HCT116 (cell line): ENCODE data around the gene TAF4B. TPM values are rescaled to one million over a fixed set of nuclear protein-coding genes. Genes with fewer than 3 reads are reported as not detected.

Source experiments
- ATAC-seq: fragments of 200-7000 bp; cut with Tn5 transposase; 2 replicates; pipeline ENCODE4 v1.9.1; 2020; ENCODE audit warnings: mild to moderate bottlenecking, moderate library complexity
- BruUV-seq: library from RNA; stranded (reverse); fragments of 400-500 nt; replicated peaks from 2 replicates; lab custom pipeline; 2021; lab: Mats Ljungman, UMichigan
- CTCF ChIA-PET: fragments of 300-600 bp; sonication (Branson Sonifier 250); formaldehyde crosslinking; loops from one replicate; lab custom pipeline; 2021; ENCODE audit warnings: antibody characterized with exemption; lab: Charles Lee
- POLR2A ChIA-PET: fragments of 300-600, 350-600 bp; sonication (Branson Sonifier 250); formaldehyde crosslinking; loops from one replicate; lab custom pipeline; 2021; ENCODE audit warnings: antibody characterized with exemption; lab: Charles Lee
- RAD21 ChIA-PET, 2 experiments: fragments of 300-600 bp; sonication (Branson Sonifier 250); formaldehyde crosslinking; loops; one replicate each; lab custom pipeline; 2023; ENCODE audit warnings: low total read pairs in 2 of 2; ENCODE audit not compliant: uncharacterized antibody in 2 of 2, unreplicated experiment in 2 of 2, low non-redundant PET in 1 of 2; lab: Charles Lee
- DNase-seq: peaks from one replicate; pipeline ENCODE4 v3.0.0-alpha.2; 2010; ENCODE audit warnings: low read depth, low spot score
- H2AFZ ChIP-seq: fragments of 200-600 bp; shearing (Covaris generic), sonication (generic); 2 replicates; pipeline ENCODE4 v1.6.1; 2017; ENCODE audit warnings: low read depth, mixed run types, mixed read lengths, antibody characterized with exemption, low read length; ENCODE audit not compliant: poor library complexity, severe bottlenecking
- H3K27ac ChIP-seq: 2 replicates; pipeline ENCODE4 v1.5.1; 2012; ENCODE audit warnings: low read depth, low read length
- H3K27me3 ChIP-seq: fragments of 200-600 bp; sonication (generic); 2 replicates; pipeline ENCODE4 v1.6.1; 2016; ENCODE audit warnings: mixed run types, low read length, mixed read lengths; ENCODE audit not compliant: insufficient read depth
- H3K36me3 ChIP-seq, 2 experiments: fragments of 200-500 bp in 1 of 2; fragments of 200-600 bp in 1 of 2; sonication (Bioruptor generic) in 1 of 2; sonication (generic) in 1 of 2; 2 replicates each; pipeline versions ENCODE4 v1.5.1 to v1.6.1; 2014 to 2016; ENCODE audit warnings: low read length in 2 of 2, inconsistent platforms in 1 of 2, mixed read lengths in 1 of 2, mixed run types in 1 of 2; ENCODE audit not compliant: insufficient read depth in 2 of 2, control insufficient read depth in 1 of 2
- H3K4me1 ChIP-seq, 2 experiments: fragments of 200-600 bp in 1 of 2; sonication (generic) in 1 of 2; 2 replicates each; pipeline versions ENCODE4 v1.5.1 to v1.6.1; 2012 to 2017; ENCODE audit warnings: low read length in 2 of 2, inconsistent platforms in 1 of 2, mild to moderate bottlenecking in 1 of 2, mixed read lengths in 1 of 2, mixed run types in 1 of 2, moderate library complexity in 1 of 2; ENCODE audit not compliant: insufficient read depth in 2 of 2, control insufficient read depth in 1 of 2
- H3K4me2 ChIP-seq: fragments of 200-600 bp; sonication (generic); 2 replicates; pipeline ENCODE4 v1.6.1; 2017; ENCODE audit warnings: mixed run types, low read length, mixed read lengths
- H3K4me3 ChIP-seq, 2 experiments: fragments of 200-600 bp in 1 of 2; sonication (generic) in 1 of 2; replicated peaks in 1 of 2; 2 replicates each; pipeline ENCODE4 v1.5.1; 2011 to 2016; ENCODE audit warnings: low read length in 2 of 2, control low read depth in 1 of 2, low read depth in 1 of 2, mild to moderate bottlenecking in 1 of 2, mixed read lengths in 1 of 2, mixed run types in 1 of 2
- H3K79me2 ChIP-seq: fragments of 200-600 bp; sonication (generic); 2 replicates; pipeline ENCODE4 v1.6.1; 2017; ENCODE audit warnings: mild to moderate bottlenecking, mixed run types, low read length, moderate library complexity, mixed read lengths; ENCODE audit not compliant: insufficient read depth
- H3K9ac ChIP-seq: fragments of 200-600 bp; sonication (generic); 2 replicates; pipeline ENCODE4 v1.6.1; 2016; ENCODE audit warnings: low read length, mixed read lengths
- H3K9me2 ChIP-seq: fragments of 200-600 bp; sonication (generic), shearing (Covaris generic); 2 replicates; pipeline ENCODE4 v1.6.1; 2017; ENCODE audit warnings: mixed run types, mild to moderate bottlenecking, moderate library complexity; ENCODE audit not compliant: insufficient read depth
- H3K9me3 ChIP-seq, 2 experiments: fragments of 200-500 bp in 1 of 2; fragments of 200-600 bp in 1 of 2; sonication (Bioruptor generic) in 1 of 2; sonication (generic) in 1 of 2; 2 replicates each; pipeline ENCODE4 v1.6.1; 2014 to 2017; ENCODE audit warnings: low read length in 2 of 2, mixed read lengths in 2 of 2, inconsistent platforms in 1 of 2, low read depth in 1 of 2, mild to moderate bottlenecking in 1 of 2, mixed run types in 1 of 2, moderate library complexity in 1 of 2; ENCODE audit not compliant: control insufficient read depth in 1 of 2, insufficient read depth in 1 of 2
- H4K20me1 ChIP-seq: fragments of 200-600 bp; sonication (generic), shearing (Covaris generic); 2 replicates; pipeline ENCODE4 v1.6.1; 2017; ENCODE audit warnings: mixed run types, mild to moderate bottlenecking, moderate library complexity; ENCODE audit not compliant: insufficient read depth
- CBX3 ChIP-seq: IDR thresholded peaks from 2 replicates; pipeline ENCODE4 v1.6.1; 2012; ENCODE audit warnings: low read depth
- EZH2 ChIP-seq: fragments of 200-600 bp; sonication (generic); IDR thresholded peaks from 2 replicates; pipeline ENCODE4 v1.6.1; 2017; ENCODE audit warnings: antibody characterized with exemption, mixed run types
- EZH2phosphoT487 ChIP-seq: fragments of 200-600 bp; IDR thresholded peaks from 2 replicates; pipeline ENCODE4 v1.6.1; 2018; ENCODE audit warnings: antibody characterized with exemption, borderline replicate concordance
- FOSL1 ChIP-seq: IDR thresholded peaks from 2 replicates; pipeline ENCODE4 v1.6.1; 2012; ENCODE audit warnings: low read depth
- JUND ChIP-seq: IDR thresholded peaks from 2 replicates; pipeline ENCODE4 v1.6.1; 2012
- POLR2A ChIP-seq: IDR thresholded peaks from 2 replicates; pipeline ENCODE4 v1.7.0; 2011; ENCODE audit warnings: borderline replicate concordance; ENCODE audit not compliant: insufficient read depth, insufficient read length; ENCODE audit errors: extremely low read depth
- POLR2AphosphoS5 ChIP-seq: IDR thresholded peaks from 2 replicates; pipeline ENCODE4 v1.6.1; 2011; ENCODE audit warnings: mild to moderate bottlenecking, low read depth, low read length, moderate library complexity
- RAD21 ChIP-seq: IDR thresholded peaks from 2 replicates; pipeline ENCODE4 v1.6.1; 2012; ENCODE audit warnings: low read depth, mild to moderate bottlenecking
- SIN3A ChIP-seq: IDR thresholded peaks from 2 replicates; pipeline ENCODE4 v1.6.1; 2012; ENCODE audit warnings: low read depth
- SRF ChIP-seq: IDR thresholded peaks from 2 replicates; pipeline ENCODE4 v1.6.1; 2012; ENCODE audit warnings: low read depth
- TCF7L2 ChIP-seq: IDR thresholded peaks from 2 replicates; pipeline ENCODE4 v1.7.0; 2011; ENCODE audit warnings: borderline replicate concordance, inconsistent platforms; ENCODE audit not compliant: insufficient read depth, insufficient read length; ENCODE audit errors: extremely low read depth
- YY1 ChIP-seq: IDR thresholded peaks from 2 replicates; pipeline ENCODE4 v1.6.1; 2011; ENCODE audit warnings: low read length, low read depth, moderate library complexity, mild to moderate bottlenecking; ENCODE audit not compliant: insufficient replicate concordance; ENCODE audit errors: extremely low read depth
- ZFX ChIP-seq: fragments of 450-650 bp; IDR thresholded peaks from 2 replicates; pipeline ENCODE4 v1.6.1; 2017
- ZNF274 ChIP-seq: fragments of 200-500 bp; sonication (Bioruptor generic); IDR thresholded peaks from 2 replicates; pipeline ENCODE4 v1.6.1; 2014; ENCODE audit warnings: mild to moderate bottlenecking, low read depth, low read length, inconsistent platforms
- intact Hi-C: fragments of 100-400 bp; cut with micrococcal nuclease; formaldehyde crosslinking; loops from 2 replicates; pipeline ENCODE4 v1.10.0; 2022
- total RNA-seq: library from RNA; stranded (reverse); gene quantifications from one replicate; pipeline ENCODE4 v1.2.1, GENCODE V29; 2021; ENCODE audit not compliant: unreplicated experiment
- TF ChIP-seq, protein P1 (sequence below), 3 experiments: fragments of 200-600 bp in 1 of 3; sonication (generic) in 1 of 3; IDR thresholded peaks in 2 of 3; conservative IDR thresholded peaks in 1 of 3; 2 replicates each; pipeline ENCODE4 v1.5.1; 2012 to 2017; ENCODE audit warnings: low read depth in 2 of 3, low read length in 2 of 3, antibody characterized with exemption in 1 of 3, borderline replicate concordance in 1 of 3, control low read depth in 1 of 3, mild to moderate bottlenecking in 1 of 3, mixed read lengths in 1 of 3, mixed run types in 1 of 3, moderate library complexity in 1 of 3; ENCODE audit not compliant: insufficient read depth in 1 of 3
- TF ChIP-seq, protein P2 (sequence below): IDR thresholded peaks from 2 replicates; pipeline ENCODE4 v1.6.1; 2012; ENCODE audit warnings: low read depth

The TAF4B gene
- total RNA-seq, 1 experiment from 2014 or later, result 17.8 TPM

DNA sequence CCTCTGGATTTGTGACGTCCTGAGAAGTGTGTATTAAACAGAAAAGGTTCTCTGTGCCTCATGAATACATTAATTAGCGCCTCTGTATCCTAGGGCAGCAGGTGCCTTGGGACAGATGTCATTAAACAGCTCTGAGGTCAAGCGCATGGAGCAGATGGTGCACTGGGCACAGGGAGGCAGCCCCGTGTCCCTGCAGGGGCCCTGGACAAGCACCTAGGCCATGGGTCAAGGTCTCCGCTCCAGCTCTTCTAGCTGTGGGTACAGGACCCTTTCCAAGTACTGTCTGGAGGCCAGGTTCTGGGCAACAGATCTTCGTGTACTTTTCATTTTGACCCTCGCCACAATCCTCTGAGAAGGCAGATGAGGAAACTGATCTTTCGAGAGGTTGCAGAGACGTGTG lies 195.7 kb downstream of the TAF4B start:
- intact Hi-C loops, result no loop called here
- H2AFZ ChIP-seq, result no peak overlapping the region
- no peak for DNase-seq
- H4K20me1 ChIP-seq, result no peaks in the 10 kb centered on the region
- ChIA-PET RAD21 (no interaction called here), CTCF (no interaction called here)
- H3K9ac ChIP-seq, result no peak overlapping the region
- no peaks in the 10 kb centered on the region for H3K9me3 ChIP-seq
- no TSS peak for BruUV-seq
- no peaks in the 10 kb centered on the region for H3K9me2 ChIP-seq
- H3K79me2 ChIP-seq, result no peaks in the 10 kb centered on the region
- no peak overlapping the region for H3K4me2 ChIP-seq
- no peaks in the 10 kb centered on the region for H3K27me3 ChIP-seq
- H3K4me3 ChIP-seq, result no peak overlapping the region
- H3K4me1 ChIP-seq, result no peaks in the 10 kb centered on the region; a peak in 1 of 4 replicates
- no peak overlapping the region for H3K27ac ChIP-seq
- TF ChIP-seq RAD21 (no peak), EZH2phosphoT487 (no peak), JUND (no peak), ZFX (no peak), TCF7L2 (no peak), POLR2A (no peak), POLR2AphosphoS5 (no peak), YY1 (no peak), SIN3A (no peak), FOSL1 (no peak), ZNF274 (no peak), CBX3 (no peak), EZH2 (no peak), SRF (no peak)
- TF ChIP-seq, protein P1, sequence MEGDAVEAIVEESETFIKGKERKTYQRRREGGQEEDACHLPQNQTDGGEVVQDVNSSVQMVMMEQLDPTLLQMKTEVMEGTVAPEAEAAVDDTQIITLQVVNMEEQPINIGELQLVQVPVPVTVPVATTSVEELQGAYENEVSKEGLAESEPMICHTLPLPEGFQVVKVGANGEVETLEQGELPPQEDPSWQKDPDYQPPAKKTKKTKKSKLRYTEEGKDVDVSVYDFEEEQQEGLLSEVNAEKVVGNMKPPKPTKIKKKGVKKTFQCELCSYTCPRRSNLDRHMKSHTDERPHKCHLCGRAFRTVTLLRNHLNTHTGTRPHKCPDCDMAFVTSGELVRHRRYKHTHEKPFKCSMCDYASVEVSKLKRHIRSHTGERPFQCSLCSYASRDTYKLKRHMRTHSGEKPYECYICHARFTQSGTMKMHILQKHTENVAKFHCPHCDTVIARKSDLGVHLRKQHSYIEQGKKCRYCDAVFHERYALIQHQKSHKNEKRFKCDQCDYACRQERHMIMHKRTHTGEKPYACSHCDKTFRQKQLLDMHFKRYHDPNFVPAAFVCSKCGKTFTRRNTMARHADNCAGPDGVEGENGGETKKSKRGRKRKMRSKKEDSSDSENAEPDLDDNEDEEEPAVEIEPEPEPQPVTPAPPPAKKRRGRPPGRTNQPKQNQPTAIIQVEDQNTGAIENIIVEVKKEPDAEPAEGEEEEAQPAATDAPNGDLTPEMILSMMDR (IDR thresholded peaks at IDR 0.05 in 2 of 3, conservative IDR thresholded peaks at IDR 0.05 in 1 of 3; ENCODE audit: borderline replicate concordance in 1 of 3, insufficient read depth in 1 of 3, low read depth in 2 of 3, low read length in 2 of 3), result no peak
- TF ChIP-seq, protein P2, sequence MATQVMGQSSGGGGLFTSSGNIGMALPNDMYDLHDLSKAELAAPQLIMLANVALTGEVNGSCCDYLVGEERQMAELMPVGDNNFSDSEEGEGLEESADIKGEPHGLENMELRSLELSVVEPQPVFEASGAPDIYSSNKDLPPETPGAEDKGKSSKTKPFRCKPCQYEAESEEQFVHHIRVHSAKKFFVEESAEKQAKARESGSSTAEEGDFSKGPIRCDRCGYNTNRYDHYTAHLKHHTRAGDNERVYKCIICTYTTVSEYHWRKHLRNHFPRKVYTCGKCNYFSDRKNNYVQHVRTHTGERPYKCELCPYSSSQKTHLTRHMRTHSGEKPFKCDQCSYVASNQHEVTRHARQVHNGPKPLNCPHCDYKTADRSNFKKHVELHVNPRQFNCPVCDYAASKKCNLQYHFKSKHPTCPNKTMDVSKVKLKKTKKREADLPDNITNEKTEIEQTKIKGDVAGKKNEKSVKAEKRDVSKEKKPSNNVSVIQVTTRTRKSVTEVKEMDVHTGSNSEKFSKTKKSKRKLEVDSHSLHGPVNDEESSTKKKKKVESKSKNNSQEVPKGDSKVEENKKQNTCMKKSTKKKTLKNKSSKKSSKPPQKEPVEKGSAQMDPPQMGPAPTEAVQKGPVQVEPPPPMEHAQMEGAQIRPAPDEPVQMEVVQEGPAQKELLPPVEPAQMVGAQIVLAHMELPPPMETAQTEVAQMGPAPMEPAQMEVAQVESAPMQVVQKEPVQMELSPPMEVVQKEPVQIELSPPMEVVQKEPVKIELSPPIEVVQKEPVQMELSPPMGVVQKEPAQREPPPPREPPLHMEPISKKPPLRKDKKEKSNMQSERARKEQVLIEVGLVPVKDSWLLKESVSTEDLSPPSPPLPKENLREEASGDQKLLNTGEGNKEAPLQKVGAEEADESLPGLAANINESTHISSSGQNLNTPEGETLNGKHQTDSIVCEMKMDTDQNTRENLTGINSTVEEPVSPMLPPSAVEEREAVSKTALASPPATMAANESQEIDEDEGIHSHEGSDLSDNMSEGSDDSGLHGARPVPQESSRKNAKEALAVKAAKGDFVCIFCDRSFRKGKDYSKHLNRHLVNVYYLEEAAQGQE, result no peak
- TF ChIP-seq, all 23 proteins: peak for 0
- H3K36me3 ChIP-seq, result no peaks in the 10 kb centered on the region
- ATAC-seq, result no peak
- POLR2A ChIA-PET, result no interaction called here
